Activated CD8-positive, alpha-beta memory T cell treated with anti-CD3 and anti-CD28 coated beads for 4 hours (primary cell): Measurements from ENCODE around the gene CNTNAP2.

ENCODE experiments used
- DNase-seq, 2 donors: peaks; one replicate each; pipeline ENCODE4 v3.0.0-alpha.2; 2020; ENCODE audit warnings: low read depth in 2 of 2

CNTNAP2 gene

GRCh38 chr7:147240468-147240867, 1123.9 kb downstream of the CNTNAP2 start:
- no peak for DNase-seq

GRCh38 chr7:147245274-147245673, 1128.7 kb downstream of the CNTNAP2 start:
- DNase-seq = no peak

GRCh38 chr7:147249956-147250355, 1133.4 kb downstream of the CNTNAP2 start:
- no peak for DNase-seq

- no peak for DNase-seq
Observed at GRCh38 chr7:147251751-147252325, 1135.2 kb downstream of the CNTNAP2 start.

GRCh38 chr7:147261693-147262092, 1145.1 kb downstream of the CNTNAP2 start:
- no peak for DNase-seq

GRCh38 chr7:147265528-147265927, 1148.9 kb downstream of the CNTNAP2 start:
- DNase-seq = no peak

- DNase-seq = no peak
Observed at GRCh38 chr7:147276106-147276505, 1159.5 kb downstream of the CNTNAP2 start.

GRCh38 chr7:147276783-147277370, 1160.3 kb downstream of the CNTNAP2 start:
- DNase-seq = no peak

- DNase-seq = no peak
Observed at GRCh38 chr7:147279514-147279913, 1162.9 kb downstream of the CNTNAP2 start.

GRCh38 chr7:147279964-147280374, 1163.4 kb downstream of the CNTNAP2 start:
- DNase-seq = no peak

- DNase-seq = no peak
Observed at GRCh38 chr7:147282204-147282603, 1165.6 kb downstream of the CNTNAP2 start.

GRCh38 chr7:147296201-147296600, 1179.6 kb downstream of the CNTNAP2 start:
- DNase-seq = no peak

- no peak for DNase-seq
Observed at GRCh38 chr7:147296986-147297385, 1180.4 kb downstream of the CNTNAP2 start.

GRCh38 chr7:147298611-147299043, 1182.0 kb downstream of the CNTNAP2 start:
- no peak for DNase-seq

GRCh38 chr7:147300293-147300692, 1183.7 kb downstream of the CNTNAP2 start:
- DNase-seq = no peak

GRCh38 chr7:147304376-147304775, 1187.8 kb downstream of the CNTNAP2 start:
- no peak for DNase-seq

- no peak for DNase-seq
Observed at GRCh38 chr7:147305827-147306226, 1189.2 kb downstream of the CNTNAP2 start.

- no peak for DNase-seq
Observed at GRCh38 chr7:147308539-147308938, 1191.9 kb downstream of the CNTNAP2 start.

GRCh38 chr7:147311336-147311735, 1194.7 kb downstream of the CNTNAP2 start:
- no peak for DNase-seq

- DNase-seq = no peak
Observed at GRCh38 chr7:147321504-147321903, 1204.9 kb downstream of the CNTNAP2 start.

GRCh38 chr7:147332988-147333387, 1216.4 kb downstream of the CNTNAP2 start:
- DNase-seq = no peak

- no peak for DNase-seq
Observed at GRCh38 chr7:147363101-147363500, 1246.5 kb downstream of the CNTNAP2 start.

GRCh38 chr7:147376192-147376591, 1259.6 kb downstream of the CNTNAP2 start:
- no peak for DNase-seq

GRCh38 chr7:147380926-147381325, 1264.3 kb downstream of the CNTNAP2 start:
- no peak for DNase-seq
